NT2/D1 (cell line): ENCODE measurements around the gene ATG101.

Source experiments
- DNase-seq: peaks from one replicate; pipeline ENCODE4 v3.0.0-alpha.2; 2011; ENCODE audit warnings: low read depth, low spot score
- H3K27me3 ChIP-seq: 2 replicates; pipeline ENCODE4 v1.6.0; 2011; ENCODE audit warnings: mild to moderate bottlenecking; ENCODE audit not compliant: insufficient read length, insufficient read depth
- H3K36me3 ChIP-seq: 2 replicates; pipeline ENCODE4 v1.6.1; 2011; ENCODE audit warnings: mild to moderate bottlenecking, low read length, mixed read lengths; ENCODE audit not compliant: insufficient read depth, insufficient read length
- H3K4me1 ChIP-seq: 2 replicates; pipeline ENCODE4 v1.5.1; 2011; ENCODE audit not compliant: insufficient read depth, insufficient read length
- H3K4me3 ChIP-seq: 2 replicates; pipeline ENCODE4 v1.5.1; 2011; ENCODE audit warnings: low read depth; ENCODE audit not compliant: insufficient read length
- H3K9ac ChIP-seq: 2 replicates; pipeline ENCODE4 v1.6.0; 2011; ENCODE audit warnings: low read depth; ENCODE audit not compliant: insufficient read length
- H3K9me3 ChIP-seq: 2 replicates; pipeline ENCODE4 v1.5.1; 2011; ENCODE audit warnings: mild to moderate bottlenecking, low read length; ENCODE audit not compliant: insufficient read depth
- SUZ12 ChIP-seq: IDR thresholded peaks from 2 replicates; pipeline ENCODE4 v1.6.1; 2011; ENCODE audit not compliant: insufficient read length, insufficient read depth; ENCODE audit errors: extremely low read depth
- YY1 ChIP-seq: IDR thresholded peaks from 2 replicates; pipeline ENCODE4 v1.6.1; 2011; ENCODE audit not compliant: insufficient read length, insufficient read depth
- ZNF274 ChIP-seq: IDR thresholded peaks from 2 replicates; pipeline ENCODE4 v1.6.1; 2011; ENCODE audit warnings: mild to moderate bottlenecking, low read depth, low read length

The ATG101 gene

DNA sequence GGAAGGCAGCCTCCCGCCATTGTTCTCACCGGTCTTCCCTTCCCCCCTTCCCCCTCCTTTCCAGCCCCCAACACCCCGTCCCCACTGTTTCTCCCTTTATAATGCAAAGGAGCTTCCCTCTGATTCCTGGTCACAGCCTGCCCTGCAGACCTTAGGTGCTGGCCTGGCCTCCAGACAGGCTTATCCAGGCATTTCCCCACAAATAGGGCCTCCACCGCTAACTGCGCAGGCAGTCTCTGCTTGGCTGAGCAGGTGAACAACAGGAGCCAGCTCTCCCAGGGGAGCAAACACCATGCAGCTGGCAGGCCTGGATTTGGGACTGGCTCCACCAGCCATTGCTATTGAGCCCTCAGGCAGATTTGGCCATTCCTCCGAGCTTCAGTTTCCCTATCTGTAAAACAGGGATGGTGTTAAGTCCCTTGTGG is 55.7 kb downstream of the ATG101 start:
- H3K36me3 ChIP-seq: no peaks in the 10 kb centered on the region
- H3K9ac ChIP-seq: peak overlapping the region; percentile 65

DNA sequence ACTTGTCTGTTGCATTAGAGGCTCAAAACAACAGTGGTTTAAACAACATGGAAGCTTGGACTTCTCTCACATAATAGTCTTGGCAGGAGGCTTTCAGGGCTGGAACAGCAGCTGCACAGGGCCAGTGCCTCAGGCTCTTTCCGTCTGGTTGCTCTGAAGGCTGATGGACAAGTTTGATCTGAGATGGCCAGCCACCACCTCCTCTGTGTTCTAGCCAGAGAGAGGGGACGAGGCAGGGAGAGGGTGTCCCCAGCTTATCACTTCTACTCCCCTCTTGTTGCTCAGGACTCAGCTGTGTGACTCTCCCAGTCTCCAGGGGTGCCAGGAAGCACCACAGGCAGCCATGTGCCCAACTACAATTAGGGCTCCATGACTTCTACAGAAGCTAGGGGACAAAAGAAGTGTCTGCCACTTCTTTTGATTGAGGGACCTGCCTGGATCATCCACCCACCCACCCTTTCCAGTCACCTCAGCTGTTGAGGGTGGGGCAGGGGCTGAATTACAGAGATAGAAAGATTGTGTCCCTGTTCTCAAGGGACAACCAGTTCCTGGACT is 56.3 kb downstream of the ATG101 start:
- H3K36me3 ChIP-seq: no peaks in the 10 kb centered on the region
- H3K4me1 ChIP-seq: peaks cover 47% of the 10 kb centered on the region
- peak overlapping the region; percentile 65 for H3K9ac ChIP-seq
- no peak for DNase-seq
- H3K4me3 ChIP-seq: no peak overlapping the region
- H3K27me3 ChIP-seq: no peaks in the 10 kb centered on the region
- no peak for TF ChIP-seq SUZ12
- no peak for TF ChIP-seq ZNF274
- TF ChIP-seq YY1: no peak
- no peaks in the 10 kb centered on the region for H3K9me3 ChIP-seq

More for the DNA sequence above, 55.7 kb downstream of the ATG101 start:
- TF ChIP-seq ZNF274 (no peak), YY1 (no peak), SUZ12 (no peak)
- Histone ChIP-seq H3K4me1 (peaks cover 46% of the 10 kb centered on the region), H3K27me3 (no peaks in the 10 kb centered on the region), H3K9me3 (no peaks in the 10 kb centered on the region), H3K4me3 (no peak overlapping the region)
- DNase-seq: peak; percentile 92
